ENCODE results near the gene KDM6A. TPM values are rescaled to one million over a fixed set of nuclear protein-coding genes. Genes with fewer than 3 reads are reported as not detected.
A peak's percentile ranks its signal among the peaks of the same experiment; 100 is the strongest.

The KDM6A gene
- total and polyA plus RNA-seq, 2 of the 13 experiments (the other 11 are each of a cell fraction or from before 2014, with no cell fraction given) = 16.7 to 18.2 TPM

GRCh38 chrX:45143455-45143854 lies 270.5 kb downstream of the KDM6A start (continued):
- no peak for TF ChIP-seq ZHX1 (CRISPR knock-in tag; IDR thresholded peaks at IDR 0.05; ENCODE audit: low read depth)
- no peak for TF ChIP-seq ZNF567 (CRISPR knock-in tag; IDR thresholded peaks at IDR 0.05; ENCODE audit: borderline replicate concordance)
- 0 out of 2 replicates have a peak, but pooled peaks have one; percentile 8 for TF ChIP-seq RARA (CRISPR knock-in tag; IDR thresholded peaks at IDR 0.05)
- TF ChIP-seq MED1 (CRISPR knock-in tag; IDR thresholded peaks at IDR 0.05) = no peak
- TF ChIP-seq SOX5 (CRISPR knock-in tag; IDR thresholded peaks at IDR 0.05; ENCODE audit: borderline replicate concordance) = peak; percentile 90
- TF ChIP-seq ARID5B (CRISPR knock-in tag; IDR thresholded peaks at IDR 0.05) = peak; percentile 34; the same call in 1 of the 2 replicates
- no peak for TF ChIP-seq ZNF749 (CRISPR knock-in tag; IDR thresholded peaks at IDR 0.05; ENCODE audit: borderline replicate concordance)
- no peak for TF ChIP-seq TCF7L2 (IDR thresholded peaks at IDR 0.05; ENCODE audit: low read depth, low read length)
